DOHH2 (cell line): ENCODE results near the gene OR4A15.

Experiments used
- H3F3A ChIP-seq: fragments of 200-600 bp; sonication (generic), shearing (Covaris generic); 2 replicates; pipeline ENCODE4 v1.6.0; 2016; ENCODE audit warnings: antibody characterized with exemption, mild to moderate bottlenecking; ENCODE audit not compliant: control insufficient read depth, insufficient read depth
- H3K27ac ChIP-seq: fragments of 200-600 bp; sonication (generic); 2 replicates; pipeline ENCODE4 v1.5.1; 2014; ENCODE audit warnings: low read depth, mild to moderate bottlenecking, low read length, moderate library complexity
- H3K27me3 ChIP-seq: fragments of 200-600 bp; sonication (generic); 2 replicates; pipeline ENCODE4 v1.6.1; 2014; ENCODE audit warnings: mild to moderate bottlenecking, low read length, mixed read lengths; ENCODE audit not compliant: control insufficient read depth
- H3K36me3 ChIP-seq: fragments of 200-600 bp; sonication (generic); 2 replicates; pipeline ENCODE4 v1.6.1; 2014; ENCODE audit warnings: mild to moderate bottlenecking, low read length, moderate library complexity, mixed read lengths; ENCODE audit not compliant: control insufficient read depth
- H3K4me1 ChIP-seq: fragments of 200-600 bp; sonication (generic); 2 replicates; pipeline ENCODE4 v1.6.1; 2014; ENCODE audit warnings: mild to moderate bottlenecking, low read length, mixed read lengths; ENCODE audit not compliant: control insufficient read depth
- H3K4me2 ChIP-seq: fragments of 200-600 bp; sonication (generic); 2 replicates; pipeline ENCODE4 v1.6.0; 2014; ENCODE audit warnings: mild to moderate bottlenecking, low read length, moderate library complexity
- H3K4me3 ChIP-seq: fragments of 200-600 bp; sonication (generic); 2 replicates; pipeline ENCODE4 v1.5.1; 2014; ENCODE audit warnings: mild to moderate bottlenecking, low read length, mixed read lengths
- H3K79me2 ChIP-seq: fragments of 200-600 bp; sonication (generic); 2 replicates; pipeline ENCODE4 v1.6.1; 2014; ENCODE audit warnings: mild to moderate bottlenecking, low read length, mixed read lengths; ENCODE audit not compliant: control insufficient read depth
- H3K9me2 ChIP-seq: fragments of 200-600 bp; sonication (generic); replicated peaks from 2 replicates; pipeline ENCODE4 v1.6.1; 2014; ENCODE audit warnings: mild to moderate bottlenecking, low read length, mixed read lengths; ENCODE audit not compliant: control insufficient read depth
- H3K9me3 ChIP-seq: fragments of 200-600 bp; sonication (generic); 2 replicates; pipeline ENCODE4 v1.6.1; 2014; ENCODE audit warnings: antibody characterized with exemption, low read length, mixed read lengths; ENCODE audit not compliant: control insufficient read depth, insufficient read depth
- H4K20me1 ChIP-seq: fragments of 200-600 bp; sonication (generic); 2 replicates; pipeline ENCODE4 v1.6.0; 2014; ENCODE audit warnings: low read depth, mild to moderate bottlenecking, antibody characterized with exemption, low read length, moderate library complexity; ENCODE audit not compliant: control insufficient read depth, insufficient read depth
- CTCF ChIP-seq: fragments of 200-600 bp; sonication (generic); IDR thresholded peaks from one replicate; pipeline ENCODE4 v1.5.1; 2014; ENCODE audit warnings: antibody characterized with exemption, mild to moderate bottlenecking, low read depth, low read length; ENCODE audit not compliant: poor library complexity, severe bottlenecking
- EZH2phosphoT487 ChIP-seq: fragments of 200-600 bp; sonication (generic); IDR thresholded peaks from 2 replicates; pipeline ENCODE4 v1.6.1; 2017; ENCODE audit warnings: borderline replicate concordance, mild to moderate bottlenecking, antibody characterized with exemption, low read length, moderate library complexity, mixed read lengths

OR4A15 gene

GRCh38 chr11:55367674-55368073 lies at the start of gene OR4A15:
Gene OR4A15 (plus strand): TSS chr11:55367974. CDS start chr11:55367974, 0 bp downstream.
- Histone ChIP-seq H3F3A (no peaks in the 10 kb centered on the region), H3K4me1 (no peaks in the 10 kb centered on the region), H3K9me3 (no peaks in the 10 kb centered on the region), H3K36me3 (no peaks in the 10 kb centered on the region), H3K27me3 (no peaks in the 10 kb centered on the region), H4K20me1 (no peaks in the 10 kb centered on the region), H3K27ac (no peak within 1 kb of the TSS), H3K4me2 (no peak within 1 kb of the TSS), H3K4me3 (no peak within 1 kb of the TSS), H3K79me2 (no peaks in the 10 kb centered on the region), H3K9me2 (no peaks in the 10 kb centered on the region)
- no peak for TF ChIP-seq CTCF
- TF ChIP-seq EZH2phosphoT487 = no peak

GRCh38 chr11:55324500-55324899 lies 43.3 kb upstream of the OR4A15 start:
- H3K9me3 ChIP-seq = no peaks in the 10 kb centered on the region

GRCh38 chr11:55342901-55343300 lies 24.9 kb upstream of the OR4A15 start, which contains the start of gene OR4A16:
Gene OR4A16 (plus strand): TSS chr11:55343201. CDS start chr11:55343201, 0 bp downstream.
- Histone ChIP-seq H3K36me3 (no peaks in the 10 kb centered on the region), H3K9me3 (no peaks in the 10 kb centered on the region), H3K4me3 (no peak within 1 kb of the TSS), H3K27ac (no peak within 1 kb of the TSS), H3K79me2 (no peaks in the 10 kb centered on the region), H3K9me2 (no peaks in the 10 kb centered on the region), H4K20me1 (no peaks in the 10 kb centered on the region), H3K27me3 (no peaks in the 10 kb centered on the region), H3K4me2 (no peak within 1 kb of the TSS), H3F3A (no peaks in the 10 kb centered on the region), H3K4me1 (no peaks in the 10 kb centered on the region)
- no peak for TF ChIP-seq CTCF
- TF ChIP-seq EZH2phosphoT487 = no peak

More at GRCh38 chr11:55324500-55324899, 43.3 kb upstream of the OR4A15 start:
- Histone ChIP-seq H3K27me3 (no peaks in the 10 kb centered on the region), H3K27ac (no peak overlapping the region), H3K36me3 (no peaks in the 10 kb centered on the region), H3K4me2 (no peak overlapping the region), H3K4me3 (no peak overlapping the region), H4K20me1 (no peaks in the 10 kb centered on the region), H3K79me2 (no peaks in the 10 kb centered on the region), H3K4me1 (no peaks in the 10 kb centered on the region), H3F3A (no peaks in the 10 kb centered on the region), H3K9me2 (no peaks in the 10 kb centered on the region)
- TF ChIP-seq EZH2phosphoT487 = no peak
- no peak for TF ChIP-seq CTCF
